Measurements from ENCODE around the gene PUSL1.

The PUSL1 gene

GRCh38 chr1:1304331-1305299 is 3.8 kb upstream of the PUSL1 start:
- no peak for TF ChIP-seq FOXM1 (IDR thresholded peaks at IDR 0.05; ENCODE audit: borderline replicate concordance)
- peak; percentile 86 for TF ChIP-seq L3MBTL2 (conservative IDR thresholded peaks at IDR 0.05)
- no peak for TF ChIP-seq NFRKB (IDR thresholded peaks at IDR 0.05)
- TF ChIP-seq FOXA1 (IDR thresholded peaks at IDR 0.05) = no peak
- TF ChIP-seq LEF1 (IDR thresholded peaks at IDR 0.05; ENCODE audit: borderline replicate concordance) = no peak
- TF ChIP-seq PKNOX1 (IDR thresholded peaks at IDR 0.05) = no peak

GRCh38 chr1:1305300-1306069 is 2.9 kb upstream of the PUSL1 start:
- POLR2A ChIA-PET = interaction anchor here (0.7 to 2.3 kb wide), 5 partner anchors 10 to 102 kb away, joined by 3 to 8 read pairs (median 5); partner anchors contain the start of genes AURKAIP1, CCNL2 and UBE2J2
- CTCF ChIA-PET = no interaction called here

More at GRCh38 chr1:1304331-1305299, 3.8 kb upstream of the PUSL1 start:
- ChIA-PET CTCF (interaction anchor here (0.6 kb wide), 1 partner anchor 14 kb away, joined by 3 read pairs; no protein-coding TSS in a partner anchor), POLR2A (interaction anchor here (0.7 to 2.3 kb wide), 5 partner anchors 11 to 103 kb away, joined by 3 to 8 read pairs (median 5); partner anchors contain the start of genes AURKAIP1, CCNL2 and UBE2J2)
- DNase-seq (ENCODE audit: extremely low spot score) = peak; percentile 57

DNA sequence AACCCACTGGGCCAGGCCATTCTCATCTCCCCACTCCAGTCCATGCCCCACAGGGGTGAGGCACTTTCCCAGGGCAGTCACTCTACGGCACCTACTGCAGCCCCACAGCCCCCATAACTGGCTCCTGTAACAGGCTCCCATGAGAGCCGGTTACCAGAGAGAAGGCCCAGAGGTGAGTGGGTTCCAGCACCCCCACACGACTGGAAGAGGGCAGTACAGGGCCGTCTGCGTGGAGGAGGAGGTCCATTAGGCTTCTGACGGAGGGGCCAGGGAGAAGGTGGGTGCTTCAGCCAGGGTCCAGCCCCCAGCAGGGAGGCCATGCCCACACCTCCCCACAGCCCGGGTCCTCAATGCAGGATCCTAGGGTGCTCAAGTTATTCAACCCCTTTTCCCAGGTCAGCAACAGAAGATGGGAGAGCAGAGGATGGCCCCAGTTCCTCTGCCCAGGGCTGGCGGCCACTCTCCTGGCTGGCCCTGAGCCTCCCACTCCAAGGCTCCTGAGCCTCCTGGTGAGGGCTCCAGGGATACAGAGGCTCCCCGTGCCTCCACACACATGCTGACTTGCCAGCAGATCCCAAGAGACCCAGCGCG is 2.2 kb upstream of the PUSL1 start:
- no peak for DNase-seq (ENCODE audit: extremely low spot score)
- POLR2A ChIA-PET = interaction anchor here (1.3 to 2.3 kb wide), 2 partner anchors 9 to 102 kb away, joined by 3 to 8 read pairs; no protein-coding TSS in a partner anchor
- CTCF ChIA-PET = no interaction called here
- TF ChIP-seq PKNOX1 (IDR thresholded peaks at IDR 0.05) = no peak
- TF ChIP-seq FOXK2 (IDR thresholded peaks at IDR 0.05) = no peak
- TF ChIP-seq SUZ12 (IDR thresholded peaks at IDR 0.05) = no peak
- TF ChIP-seq ARNT (IDR thresholded peaks at IDR 0.05) = no peak
- TF ChIP-seq TARDBP (IDR thresholded peaks at IDR 0.05) = no peak
- TF ChIP-seq L3MBTL2 (conservative IDR thresholded peaks at IDR 0.05) = no peak
- no peak for TF ChIP-seq SP1 (IDR thresholded peaks at IDR 0.05)
- no peak for TF ChIP-seq ELF4 (IDR thresholded peaks at IDR 0.05)
- TF ChIP-seq CTBP1 (IDR thresholded peaks at IDR 0.05; ENCODE audit: borderline replicate concordance) = no peak
- TF ChIP-seq HDGF (IDR thresholded peaks at IDR 0.05; ENCODE audit: borderline replicate concordance) = no peak
- TF ChIP-seq LEF1 (IDR thresholded peaks at IDR 0.05; ENCODE audit: borderline replicate concordance) = no peak
- TF ChIP-seq ZNF384 (IDR thresholded peaks at IDR 0.05) = no peak
- no peak for TF ChIP-seq FOXA1 (IDR thresholded peaks at IDR 0.05)
- no peak for TF ChIP-seq BHLHE40 (IDR thresholded peaks at IDR 0.05; ENCODE audit: borderline replicate concordance)

More at GRCh38 chr1:1305300-1306069, 2.9 kb upstream of the PUSL1 start:
- no peak for DNase-seq (ENCODE audit: extremely low spot score)
- TF ChIP-seq ZNF384 (IDR thresholded peaks at IDR 0.05) (no peak), SP1 (IDR thresholded peaks at IDR 0.05) (no peak), ARNT (IDR thresholded peaks at IDR 0.05) (no peak), FOXK2 (IDR thresholded peaks at IDR 0.05) (no peak), FOXM1 (IDR thresholded peaks at IDR 0.05; ENCODE audit: borderline replicate concordance) (no peak), L3MBTL2 (conservative IDR thresholded peaks at IDR 0.05) (no peak), TARDBP (IDR thresholded peaks at IDR 0.05) (no peak), BHLHE40 (IDR thresholded peaks at IDR 0.05; ENCODE audit: borderline replicate concordance) (no peak), CTBP1 (IDR thresholded peaks at IDR 0.05; ENCODE audit: borderline replicate concordance) (no peak)

GRCh38 chr1:1306661-1307260 is 1.6 kb upstream of the PUSL1 start:
- TF ChIP-seq ARNT (IDR thresholded peaks at IDR 0.05) (no peak), HDGF (IDR thresholded peaks at IDR 0.05; ENCODE audit: borderline replicate concordance) (no peak), FOXA1 (IDR thresholded peaks at IDR 0.05) (no peak), ZNF384 (IDR thresholded peaks at IDR 0.05) (no peak), ELF4 (IDR thresholded peaks at IDR 0.05) (no peak), BHLHE40 (IDR thresholded peaks at IDR 0.05; ENCODE audit: borderline replicate concordance) (no peak), SUZ12 (IDR thresholded peaks at IDR 0.05) (no peak), CTBP1 (IDR thresholded peaks at IDR 0.05; ENCODE audit: borderline replicate concordance) (no peak), PKNOX1 (IDR thresholded peaks at IDR 0.05) (no peak), L3MBTL2 (conservative IDR thresholded peaks at IDR 0.05) (no peak), TARDBP (IDR thresholded peaks at IDR 0.05) (no peak), SP1 (IDR thresholded peaks at IDR 0.05) (no peak), LEF1 (IDR thresholded peaks at IDR 0.05; ENCODE audit: borderline replicate concordance) (no peak), FOXM1 (IDR thresholded peaks at IDR 0.05; ENCODE audit: borderline replicate concordance) (no peak), FOXK2 (IDR thresholded peaks at IDR 0.05) (no peak), NFRKB (IDR thresholded peaks at IDR 0.05) (no peak)
- CTCF ChIA-PET = no interaction called here
- POLR2A ChIA-PET = interaction anchor here (0.9 kb wide), 1 partner anchor 19 kb away, joined by 3 read pairs; no protein-coding TSS in a partner anchor
- DNase-seq (ENCODE audit: extremely low spot score) = no peak

Measured in HEK293T (cell line).